Esophagus muscularis mucosa (tissue), 4 donors: ENCODE measurements around the gene CDCA7. TPM values are rescaled to one million over a fixed set of nuclear protein-coding genes. Genes with fewer than 3 reads are reported as not detected.
"Not testable (repeated sequence)": the region's sequence is repeated elsewhere in the genome, so short reads cannot be mapped to it uniquely, and the experiment has no call there.

Source experiments
- DNase-seq: peaks from one replicate; pipeline ENCODE4 v3.0.0-alpha.2; 2017; ENCODE audit errors: extremely low spot score
- H3K27ac ChIP-seq, 4 donors: fragments of 200-600 bp; sonication (generic); replicated peaks in 1 of 4; 1 replicate in 3 of 4; 2 replicates in 1 of 4; pipeline ENCODE4 v1.5.1; 2016 to 2019; ENCODE audit warnings: mild to moderate bottlenecking in 1 of 4
- H3K27me3 ChIP-seq, 4 donors: fragments of 200-600 bp; sonication (generic); one replicate each; pipeline versions ENCODE4 v1.5.1 to v1.6.0; 2016 to 2019
- H3K36me3 ChIP-seq, 4 donors: fragments of 200-600 bp; sonication (generic); one replicate each; pipeline ENCODE4 v1.5.1; 2016 to 2019
- H3K4me1 ChIP-seq, 4 donors: fragments of 200-600 bp; sonication (generic); one replicate each; pipeline ENCODE4 v1.5.1; 2016 to 2019
- H3K4me3 ChIP-seq, 4 donors: fragments of 200-600 bp; sonication (generic); 1 replicate in 2 of 4; 2 replicates in 2 of 4; pipeline ENCODE4 v1.5.1; 2016 to 2019; ENCODE audit warnings: mild to moderate bottlenecking in 4 of 4, moderate library complexity in 1 of 4
- H3K9me3 ChIP-seq, 4 donors: fragments of 200-600 bp; sonication (generic); 1 replicate in 3 of 4; 2 replicates in 1 of 4; pipeline ENCODE4 v1.5.1; 2016 to 2019
- EP300 ChIP-seq: sonication (generic); formaldehyde crosslinking; IDR thresholded peaks from one replicate; pipeline ENCODE4 v1.6.1; 2017; ENCODE audit warnings: antibody characterized with exemption
- POLR2A ChIP-seq: fragments of 450-650 bp; IDR thresholded peaks from one replicate; pipeline ENCODE4 v1.6.1; 2017; ENCODE audit warnings: antibody characterized with exemption, moderate library complexity, mild to moderate bottlenecking, low read depth
- POLR2AphosphoS5 ChIP-seq, 2 donors: sonication (generic); formaldehyde crosslinking; IDR thresholded peaks; one replicate each; pipeline ENCODE4 v1.6.1; 2017; ENCODE audit warnings: antibody characterized with exemption in 2 of 2
- WGBS: methylation state at CpG from one replicate; pipeline ENCODE4 v1.1.5; 2018; 5-methylcytosine and 5-hydroxymethylcytosine counted together
- intact Hi-C: fragments of 100-400 bp; cut with DNase I; formaldehyde crosslinking; loops from one replicate; pipeline ENCODE4 v1.15.1; 2023
- total RNA-seq, 4 donors: library from RNA; depleted of rRNA; stranded (reverse); fragments of >200 nt; gene quantifications; one replicate each; pipeline versions ENCODE4 v1.1.0 to v1.2.1, GENCODE V29; 2016
- TF ChIP-seq, protein P1 (sequence below), 3 experiments: fragments of 200-600 bp in 2 of 3; fragments of 450-650 bp in 1 of 3; sonication (generic) in 2 of 3; IDR thresholded peaks; one replicate each; pipeline ENCODE4 v1.5.1; 2017 to 2019; ENCODE audit warnings: antibody characterized with exemption in 3 of 3, mild to moderate bottlenecking in 2 of 3, moderate library complexity in 1 of 3

CDCA7 gene
- total RNA-seq: 1 to 10 TPM in 2 of 4 donors, under 1 TPM in 2; 0.42 to 3.1 (median 1.2) TPM

DNA sequence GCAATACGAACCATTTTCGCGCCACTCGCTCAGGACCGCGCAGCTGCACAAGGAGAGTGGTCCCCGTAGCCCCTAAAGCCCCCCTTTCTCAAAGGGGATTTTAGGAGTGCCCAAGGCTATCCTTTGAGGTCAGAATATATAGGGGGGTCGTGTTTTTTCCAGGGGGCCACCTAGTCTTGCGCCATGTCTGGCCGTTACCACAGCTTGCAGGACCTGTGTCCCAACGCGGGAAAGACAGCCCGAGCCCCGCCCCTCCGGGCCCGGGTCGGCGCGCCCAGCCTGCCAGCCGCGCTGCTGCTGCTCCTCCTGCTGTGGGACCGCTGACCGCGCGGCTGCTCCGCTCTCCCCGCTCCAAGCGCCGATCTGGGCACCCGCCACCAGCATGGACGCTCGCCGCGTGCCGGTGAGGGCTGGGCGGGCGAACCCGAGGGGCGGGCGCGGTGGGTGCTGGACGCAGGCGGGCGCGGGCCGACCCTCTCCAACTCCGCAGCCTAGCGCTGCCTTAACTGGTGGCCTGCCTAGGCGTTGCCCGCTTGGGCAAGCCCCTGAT is at the start of gene CDCA7:
Gene CDCA7 (plus strand): TSS at position 291 of the 550 bp plus-strand sequence. CDS start 92 bp downstream, at position 383.
- H3K9me3 ChIP-seq: no peaks in the 10 kb centered on the region
- no peaks in the 10 kb centered on the region for H3K36me3 ChIP-seq
- 1% methylated on average over 9 of the region's 50 CpGs for WGBS
- H3K4me3 ChIP-seq: peak within 1 kb of the TSS; percentile 61 to 73 (median 68)
- H3K4me1 ChIP-seq: peaks cover 7 to 26% (median 24%) of the 10 kb centered on the region in 4 donors
- peaks cover 0 to 53% (median 17%) of the 10 kb centered on the region in 4 donors for H3K27me3 ChIP-seq
- TF ChIP-seq POLR2A: no peak
- TF ChIP-seq, protein P1, sequence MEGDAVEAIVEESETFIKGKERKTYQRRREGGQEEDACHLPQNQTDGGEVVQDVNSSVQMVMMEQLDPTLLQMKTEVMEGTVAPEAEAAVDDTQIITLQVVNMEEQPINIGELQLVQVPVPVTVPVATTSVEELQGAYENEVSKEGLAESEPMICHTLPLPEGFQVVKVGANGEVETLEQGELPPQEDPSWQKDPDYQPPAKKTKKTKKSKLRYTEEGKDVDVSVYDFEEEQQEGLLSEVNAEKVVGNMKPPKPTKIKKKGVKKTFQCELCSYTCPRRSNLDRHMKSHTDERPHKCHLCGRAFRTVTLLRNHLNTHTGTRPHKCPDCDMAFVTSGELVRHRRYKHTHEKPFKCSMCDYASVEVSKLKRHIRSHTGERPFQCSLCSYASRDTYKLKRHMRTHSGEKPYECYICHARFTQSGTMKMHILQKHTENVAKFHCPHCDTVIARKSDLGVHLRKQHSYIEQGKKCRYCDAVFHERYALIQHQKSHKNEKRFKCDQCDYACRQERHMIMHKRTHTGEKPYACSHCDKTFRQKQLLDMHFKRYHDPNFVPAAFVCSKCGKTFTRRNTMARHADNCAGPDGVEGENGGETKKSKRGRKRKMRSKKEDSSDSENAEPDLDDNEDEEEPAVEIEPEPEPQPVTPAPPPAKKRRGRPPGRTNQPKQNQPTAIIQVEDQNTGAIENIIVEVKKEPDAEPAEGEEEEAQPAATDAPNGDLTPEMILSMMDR (IDR thresholded peaks at IDR 0.05): peak in 1 of 3 experiments; percentile 31
- H3K27ac ChIP-seq: peak within 1 kb of the TSS in 3 of 4 donors; percentile 42 to 79 (median 76)
- intact Hi-C loops: no loop called here
- DNase-seq: no peak

DNA sequence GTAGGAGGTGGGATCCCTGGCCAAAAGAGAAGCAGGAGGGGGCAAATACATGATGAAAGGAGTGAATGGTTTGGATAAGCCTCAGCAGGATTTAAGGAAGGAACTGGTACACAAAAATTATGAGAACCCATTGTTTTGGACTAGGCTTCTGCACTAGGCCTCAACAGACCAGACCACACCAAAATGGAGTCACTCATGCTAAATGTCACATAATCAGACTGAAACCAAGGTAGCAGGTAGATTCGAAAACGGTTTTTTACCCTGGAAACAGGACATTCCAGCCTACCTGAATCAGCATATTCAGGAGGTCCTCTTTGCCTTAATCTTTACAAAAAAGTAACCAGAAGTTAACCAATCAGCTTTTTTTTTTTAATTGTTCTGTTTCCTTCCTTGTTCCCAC is 49.4 kb upstream of the CDCA7 start:
- H3K27ac ChIP-seq: no peak overlapping the region
- H3K9me3 ChIP-seq: peaks cover 0 to 3% (median 1%) of the 10 kb centered on the region in 4 donors
- 91% methylated on average over 2 of the region's 2 CpGs for WGBS
- TF ChIP-seq POLR2A: no peak
- no peak for TF ChIP-seq POLR2AphosphoS5 (IDR thresholded peaks at IDR 0.05)
- TF ChIP-seq, protein P1 (IDR thresholded peaks at IDR 0.05): no peak
- no peak for TF ChIP-seq EP300
- no peaks in the 10 kb centered on the region for H3K36me3 ChIP-seq
- intact Hi-C loops: no loop called here
- H3K4me3 ChIP-seq: no peak overlapping the region
- no peaks in the 10 kb centered on the region for H3K4me1 ChIP-seq
- H3K27me3 ChIP-seq: no peaks in the 10 kb centered on the region
- DNase-seq: no peak

DNA sequence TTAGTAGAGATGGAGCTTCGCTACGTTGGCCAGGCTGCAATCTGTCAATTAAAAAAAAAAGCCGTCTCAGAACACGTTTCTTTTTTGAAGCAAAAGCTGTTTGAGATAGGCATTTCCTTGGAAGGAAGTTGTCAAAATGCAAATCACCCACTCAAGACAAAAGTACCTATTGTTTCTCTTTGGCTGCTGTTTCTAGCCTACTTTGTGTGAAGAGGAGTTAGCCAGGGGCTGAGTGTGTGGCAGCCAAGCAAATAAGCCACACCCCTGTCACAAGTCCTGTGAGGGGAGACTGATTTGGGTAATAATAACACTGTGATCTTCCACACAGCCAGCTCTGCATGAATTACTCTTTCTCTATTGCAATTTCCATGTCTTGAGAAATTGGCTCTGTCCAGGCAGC is 47.4 kb upstream of the CDCA7 start:
- no peaks in the 10 kb centered on the region for H3K36me3 ChIP-seq
- no peaks in the 10 kb centered on the region for H3K27me3 ChIP-seq
- H3K27ac ChIP-seq: no peak overlapping the region
- intact Hi-C loops: no loop called here
- no peaks in the 10 kb centered on the region for H3K4me1 ChIP-seq
- H3K9me3 ChIP-seq: peaks cover 0 to 3% (median 0%) of the 10 kb centered on the region in 4 donors
- no peak for TF ChIP-seq POLR2A
- TF ChIP-seq, protein P1 (IDR thresholded peaks at IDR 0.05): no peak
- H3K4me3 ChIP-seq: no peak overlapping the region
- WGBS: 69% methylated on average over 4 of the region's 4 CpGs
- no peak for DNase-seq

DNA sequence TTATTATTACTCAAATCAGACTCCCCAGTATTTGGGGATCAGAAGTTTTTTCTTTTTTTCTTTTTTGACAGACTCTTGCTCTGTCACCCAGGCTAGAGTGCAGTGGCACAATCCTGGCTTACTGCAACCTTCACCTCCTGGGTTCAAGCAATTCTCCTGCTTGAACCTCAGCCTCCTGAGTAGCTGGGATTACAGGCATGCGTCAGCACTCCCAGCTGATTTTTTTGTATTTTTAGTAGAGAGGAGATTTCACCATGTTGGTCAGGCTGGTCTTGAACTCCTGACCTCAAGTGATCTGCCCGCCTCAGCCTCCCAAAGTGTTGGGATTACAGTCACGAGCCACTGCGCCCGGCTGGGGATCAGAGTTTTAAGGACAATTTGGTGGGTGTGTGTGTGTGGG is 45.3 kb upstream of the CDCA7 start:
- H3K9me3 ChIP-seq, H3K36me3 ChIP-seq, DNase-seq, H3K4me1 ChIP-seq, intact Hi-C loops, H3K27ac ChIP-seq, H3K4me3 ChIP-seq, H3K27me3 ChIP-seq: not testable (repeated sequence)
- 70% methylated on average over 5 of the region's 5 CpGs for WGBS

DNA sequence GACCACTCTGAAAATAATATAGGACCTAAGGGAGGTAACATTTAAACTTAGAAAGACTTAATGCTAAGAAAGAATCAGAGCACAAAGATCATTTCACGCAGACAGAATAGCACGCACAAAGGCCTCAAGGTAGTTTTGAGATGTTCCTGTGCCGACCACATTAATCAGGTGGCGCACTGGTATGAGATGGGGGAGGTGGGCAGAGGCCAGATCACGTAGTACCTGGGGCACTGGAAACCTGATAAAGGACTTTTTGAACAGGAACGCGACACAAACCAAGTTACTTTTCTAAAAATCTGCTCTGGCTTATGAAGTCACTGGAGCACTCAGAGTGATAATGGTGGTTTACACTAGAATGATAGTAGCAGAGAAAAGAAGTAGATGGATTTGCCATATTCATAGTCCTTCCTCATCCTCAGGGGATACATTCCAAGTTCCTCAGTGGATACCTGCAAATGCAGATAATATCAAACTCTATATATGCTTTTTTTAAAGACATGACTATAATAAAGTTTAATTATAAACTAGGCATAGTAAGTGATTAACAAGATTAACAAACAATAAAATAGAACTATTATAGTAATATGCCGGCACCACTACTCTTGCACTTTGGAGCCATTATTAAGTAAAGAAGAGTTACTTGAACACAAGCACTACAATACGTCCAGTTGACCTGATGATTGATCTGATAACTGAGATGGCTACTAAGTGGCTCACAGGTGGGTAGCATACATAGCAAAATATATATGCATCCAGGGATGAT is 42.6 kb upstream of the CDCA7 start:
- Histone ChIP-seq H3K4me1 (no peaks in the 10 kb centered on the region), H3K27me3 (no peaks in the 10 kb centered on the region), H3K9me3 (no peaks in the 10 kb centered on the region), H3K4me3 (no peak overlapping the region), H3K27ac (no peak overlapping the region), H3K36me3 (no peaks in the 10 kb centered on the region)
- WGBS: 95% methylated on average over 9 of the region's 9 CpGs
- DNase-seq: no peak
- TF ChIP-seq EP300 (no peak), POLR2AphosphoS5 (IDR thresholded peaks at IDR 0.05) (no peak), POLR2A (no peak)
- TF ChIP-seq, protein P1 (IDR thresholded peaks at IDR 0.05): no peak
- intact Hi-C loops: no loop called here
